DOHH2 (cell line): Measurements from ENCODE around the gene TMED4.

ENCODE experiments used
- H3F3A ChIP-seq: fragments of 200-600 bp; sonication (generic), shearing (Covaris generic); 2 replicates; pipeline ENCODE4 v1.6.0; 2016; ENCODE audit warnings: antibody characterized with exemption, mild to moderate bottlenecking; ENCODE audit not compliant: control insufficient read depth, insufficient read depth
- H3K27ac ChIP-seq: fragments of 200-600 bp; sonication (generic); 2 replicates; pipeline ENCODE4 v1.5.1; 2014; ENCODE audit warnings: low read depth, mild to moderate bottlenecking, low read length, moderate library complexity
- H3K27me3 ChIP-seq: fragments of 200-600 bp; sonication (generic); 2 replicates; pipeline ENCODE4 v1.6.1; 2014; ENCODE audit warnings: mild to moderate bottlenecking, low read length, mixed read lengths; ENCODE audit not compliant: control insufficient read depth
- H3K36me3 ChIP-seq: fragments of 200-600 bp; sonication (generic); 2 replicates; pipeline ENCODE4 v1.6.1; 2014; ENCODE audit warnings: mild to moderate bottlenecking, low read length, moderate library complexity, mixed read lengths; ENCODE audit not compliant: control insufficient read depth
- H3K4me1 ChIP-seq: fragments of 200-600 bp; sonication (generic); 2 replicates; pipeline ENCODE4 v1.6.1; 2014; ENCODE audit warnings: mild to moderate bottlenecking, low read length, mixed read lengths; ENCODE audit not compliant: control insufficient read depth
- H3K4me2 ChIP-seq: fragments of 200-600 bp; sonication (generic); 2 replicates; pipeline ENCODE4 v1.6.0; 2014; ENCODE audit warnings: mild to moderate bottlenecking, low read length, moderate library complexity
- H3K4me3 ChIP-seq: fragments of 200-600 bp; sonication (generic); 2 replicates; pipeline ENCODE4 v1.5.1; 2014; ENCODE audit warnings: mild to moderate bottlenecking, low read length, mixed read lengths
- H3K79me2 ChIP-seq: fragments of 200-600 bp; sonication (generic); 2 replicates; pipeline ENCODE4 v1.6.1; 2014; ENCODE audit warnings: mild to moderate bottlenecking, low read length, mixed read lengths; ENCODE audit not compliant: control insufficient read depth
- H3K9me2 ChIP-seq: fragments of 200-600 bp; sonication (generic); replicated peaks from 2 replicates; pipeline ENCODE4 v1.6.1; 2014; ENCODE audit warnings: mild to moderate bottlenecking, low read length, mixed read lengths; ENCODE audit not compliant: control insufficient read depth
- H3K9me3 ChIP-seq: fragments of 200-600 bp; sonication (generic); 2 replicates; pipeline ENCODE4 v1.6.1; 2014; ENCODE audit warnings: antibody characterized with exemption, low read length, mixed read lengths; ENCODE audit not compliant: control insufficient read depth, insufficient read depth
- H4K20me1 ChIP-seq: fragments of 200-600 bp; sonication (generic); 2 replicates; pipeline ENCODE4 v1.6.0; 2014; ENCODE audit warnings: low read depth, mild to moderate bottlenecking, antibody characterized with exemption, low read length, moderate library complexity; ENCODE audit not compliant: control insufficient read depth, insufficient read depth
- EZH2phosphoT487 ChIP-seq: fragments of 200-600 bp; sonication (generic); IDR thresholded peaks from 2 replicates; pipeline ENCODE4 v1.6.1; 2017; ENCODE audit warnings: borderline replicate concordance, mild to moderate bottlenecking, antibody characterized with exemption, low read length, moderate library complexity, mixed read lengths
- TF ChIP-seq, protein P1 (sequence below): fragments of 200-600 bp; sonication (generic); IDR thresholded peaks from one replicate; pipeline ENCODE4 v1.5.1; 2014; ENCODE audit warnings: antibody characterized with exemption, mild to moderate bottlenecking, low read depth, low read length; ENCODE audit not compliant: poor library complexity, severe bottlenecking

TMED4 gene

DNA sequence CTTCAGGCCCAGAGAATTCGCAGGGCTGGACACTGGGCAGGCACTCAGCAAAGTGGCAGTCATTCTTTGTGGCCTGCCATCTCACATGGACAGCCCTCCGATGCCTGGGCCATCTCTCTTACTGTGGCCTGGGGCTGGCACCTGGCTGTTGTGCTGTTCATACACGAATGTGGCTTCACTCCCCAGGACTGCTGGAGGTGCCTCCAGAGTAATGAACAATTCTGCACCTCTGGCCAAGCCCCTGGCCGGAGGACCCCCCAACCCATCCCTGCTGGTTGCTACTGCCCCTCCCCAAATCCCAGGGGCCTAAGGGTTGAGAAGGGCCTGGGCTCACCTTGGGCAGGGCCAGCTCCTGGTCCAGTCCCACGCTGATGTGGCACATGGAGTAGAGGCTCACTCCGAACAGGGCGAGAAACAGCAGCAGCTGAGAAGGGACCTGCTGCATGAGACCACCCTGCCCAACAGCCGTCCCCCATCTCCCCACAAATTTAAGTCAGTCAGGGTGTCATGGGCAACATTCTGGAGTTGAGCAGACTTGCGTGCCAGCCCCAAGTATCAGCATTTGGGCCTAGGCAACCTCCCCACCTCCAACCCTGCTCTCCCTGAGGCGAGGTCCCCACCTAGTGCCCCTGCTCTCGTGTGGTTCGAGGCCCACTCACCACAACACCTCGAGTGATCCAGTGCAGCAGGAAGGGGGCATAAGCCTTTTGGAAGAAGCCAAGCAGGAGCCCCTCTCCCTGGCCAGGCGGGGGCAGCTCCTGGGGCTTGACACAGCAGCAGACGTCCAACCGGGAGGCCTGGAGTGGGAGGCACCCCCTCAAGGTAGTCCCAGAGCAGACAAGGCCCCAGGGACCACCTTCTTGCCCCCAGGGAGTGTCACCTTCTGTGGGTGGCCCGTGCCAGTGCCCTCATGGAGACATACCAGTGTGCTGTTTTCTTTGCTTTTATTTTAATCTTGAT, 50.3 kb downstream of the TMED4 start:
- Histone ChIP-seq H3K27me3 (peaks cover 5% of the 10 kb centered on the region), H3K9me2 (no peaks in the 10 kb centered on the region), H3K27ac (no peak overlapping the region), H3K4me1 (no peaks in the 10 kb centered on the region), H4K20me1 (no peaks in the 10 kb centered on the region), H3K79me2 (no peaks in the 10 kb centered on the region), H3K4me3 (no peak overlapping the region), H3K4me2 (no peak overlapping the region), H3K36me3 (no peaks in the 10 kb centered on the region), H3F3A (no peaks in the 10 kb centered on the region), H3K9me3 (no peaks in the 10 kb centered on the region)
- TF ChIP-seq, protein P1, sequence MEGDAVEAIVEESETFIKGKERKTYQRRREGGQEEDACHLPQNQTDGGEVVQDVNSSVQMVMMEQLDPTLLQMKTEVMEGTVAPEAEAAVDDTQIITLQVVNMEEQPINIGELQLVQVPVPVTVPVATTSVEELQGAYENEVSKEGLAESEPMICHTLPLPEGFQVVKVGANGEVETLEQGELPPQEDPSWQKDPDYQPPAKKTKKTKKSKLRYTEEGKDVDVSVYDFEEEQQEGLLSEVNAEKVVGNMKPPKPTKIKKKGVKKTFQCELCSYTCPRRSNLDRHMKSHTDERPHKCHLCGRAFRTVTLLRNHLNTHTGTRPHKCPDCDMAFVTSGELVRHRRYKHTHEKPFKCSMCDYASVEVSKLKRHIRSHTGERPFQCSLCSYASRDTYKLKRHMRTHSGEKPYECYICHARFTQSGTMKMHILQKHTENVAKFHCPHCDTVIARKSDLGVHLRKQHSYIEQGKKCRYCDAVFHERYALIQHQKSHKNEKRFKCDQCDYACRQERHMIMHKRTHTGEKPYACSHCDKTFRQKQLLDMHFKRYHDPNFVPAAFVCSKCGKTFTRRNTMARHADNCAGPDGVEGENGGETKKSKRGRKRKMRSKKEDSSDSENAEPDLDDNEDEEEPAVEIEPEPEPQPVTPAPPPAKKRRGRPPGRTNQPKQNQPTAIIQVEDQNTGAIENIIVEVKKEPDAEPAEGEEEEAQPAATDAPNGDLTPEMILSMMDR: no peak
- no peak for TF ChIP-seq EZH2phosphoT487

DNA sequence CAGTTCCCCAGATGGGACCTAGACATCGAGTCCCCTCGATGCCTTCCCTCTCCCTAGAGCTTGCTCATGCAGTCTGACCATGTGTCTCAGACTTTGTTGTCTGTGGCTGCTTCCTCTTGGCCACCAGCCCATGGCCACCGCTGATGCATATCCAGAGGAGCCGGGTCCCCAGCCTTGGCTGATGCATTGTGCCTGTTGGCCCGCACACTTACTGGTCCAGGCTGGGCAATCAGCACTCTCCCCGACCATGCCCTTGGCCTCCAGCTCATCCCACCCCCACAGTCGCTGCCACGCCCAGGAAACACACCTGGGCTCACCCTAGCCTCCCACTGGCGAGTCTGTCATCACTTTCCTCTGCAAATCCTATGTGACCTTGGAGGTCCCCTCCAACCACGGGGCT, 51.0 kb downstream of the TMED4 start:
- Histone ChIP-seq H3F3A (no peaks in the 10 kb centered on the region), H3K4me2 (no peak overlapping the region), H3K4me1 (no peaks in the 10 kb centered on the region), H3K9me2 (no peaks in the 10 kb centered on the region), H3K79me2 (no peaks in the 10 kb centered on the region), H4K20me1 (no peaks in the 10 kb centered on the region), H3K4me3 (no peak overlapping the region), H3K27me3 (peaks cover 5% of the 10 kb centered on the region), H3K36me3 (no peaks in the 10 kb centered on the region), H3K9me3 (no peaks in the 10 kb centered on the region), H3K27ac (no peak overlapping the region)
- no peak for TF ChIP-seq EZH2phosphoT487
- TF ChIP-seq, protein P1: no peak
